HG03460 (cell line): ENCODE results near the gene NSUN5.
A peak's percentile ranks its signal among the peaks of the same experiment; 100 is the strongest.
"Not testable (repeated sequence)": the region's sequence is repeated elsewhere in the genome, so short reads cannot be mapped to it uniquely, and the experiment has no call there.

Experiments used
- ATAC-seq: cut with Tn5 transposase; IDR thresholded peaks from one replicate; pipeline ENCODE4 v1.9.1; 2021; ENCODE audit not compliant: unreplicated experiment

NSUN5 gene

GRCh38 chr7:73327449-73327848 is 18.8 kb upstream of the NSUN5 start:
- not testable (repeated sequence) for ATAC-seq

GRCh38 chr7:73325424-73325823 is 16.8 kb upstream of the NSUN5 start:
- not testable (repeated sequence) for ATAC-seq

GRCh38 chr7:73324081-73324845 is 15.6 kb upstream of the NSUN5 start:
- peak; percentile 54 for ATAC-seq

- not testable (repeated sequence) for ATAC-seq
Measured at GRCh38 chr7:73323434-73324080, 14.9 kb upstream of the NSUN5 start.

GRCh38 chr7:73320009-73320408 is 11.4 kb upstream of the NSUN5 start:
- not testable (repeated sequence) for ATAC-seq

- ATAC-seq, result not testable (repeated sequence)
Measured at GRCh38 chr7:73319541-73319940, 10.9 kb upstream of the NSUN5 start.

- not testable (repeated sequence) for ATAC-seq
Measured at GRCh38 chr7:73318656-73319204, 10.1 kb upstream of the NSUN5 start.

GRCh38 chr7:73316521-73316920 is 7.9 kb upstream of the NSUN5 start:
- ATAC-seq, result no peak

GRCh38 chr7:73314271-73314670 is 5.6 kb upstream of the NSUN5 start:
- ATAC-seq, result no peak

- ATAC-seq, result no peak
Measured at GRCh38 chr7:73313521-73313906, 4.9 kb upstream of the NSUN5 start.

GRCh38 chr7:73312831-73313520 is 4.3 kb upstream of the NSUN5 start:
- ATAC-seq, result no peak

GRCh38 chr7:73311421-73311820 is 2.8 kb upstream of the NSUN5 start:
- not testable (repeated sequence) for ATAC-seq

GRCh38 chr7:73308074-73308664 is 457 bp downstream of the NSUN5 start:
- peak; percentile 46 for ATAC-seq

GRCh38 chr7:73307436-73307835 is 1.2 kb downstream of the NSUN5 start:
- no peak for ATAC-seq

- ATAC-seq, result not testable (repeated sequence)
Measured at GRCh38 chr7:73304612-73305387, 3.8 kb downstream of the NSUN5 start.

GRCh38 chr7:73304071-73304470 is 4.6 kb downstream of the NSUN5 start:
- ATAC-seq, result no peak

GRCh38 chr7:73303546-73303945 is 5.1 kb downstream of the NSUN5 start:
- no peak for ATAC-seq

GRCh38 chr7:73302846-73303245 is 5.8 kb downstream of the NSUN5 start:
- ATAC-seq, result not testable (repeated sequence)

- not testable (repeated sequence) for ATAC-seq
Measured at GRCh38 chr7:73301108-73301507, 7.5 kb downstream of the NSUN5 start.

GRCh38 chr7:73299812-73300211 is 8.8 kb downstream of the NSUN5 start:
- not testable (repeated sequence) for ATAC-seq
